Measurements from ENCODE around the gene RASA2. TPM values are rescaled to one million over a fixed set of nuclear protein-coding genes. Genes with fewer than 3 reads are reported as not detected.

The RASA2 gene
- total and polyA plus RNA-seq, 2 of the 4 experiments (the other 2 are of a cell fraction), result 6.1 to 14.0 TPM

DNA sequence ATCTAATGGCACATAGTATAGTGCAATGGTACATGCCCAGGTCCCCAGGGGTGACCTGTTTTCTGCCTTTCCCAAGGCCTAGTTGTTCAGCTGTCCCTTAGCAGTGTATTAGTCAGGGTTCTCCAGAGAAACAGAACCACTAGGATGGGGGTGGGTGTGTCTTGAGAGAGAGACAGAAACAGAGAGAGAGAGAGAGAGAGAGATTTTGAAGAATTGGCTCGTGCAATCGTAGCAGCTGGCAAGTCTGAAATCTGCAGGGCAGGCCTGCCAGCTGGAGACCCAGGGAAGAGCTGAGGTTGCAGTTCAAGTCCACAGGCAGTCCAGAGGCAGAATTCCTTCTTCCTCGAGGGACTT lies 160.7 kb downstream of the RASA2 start:
- no peak overlapping the region for H3K56ac ChIP-seq (ENCODE audit: extremely low read depth, insufficient read depth, low read length)

More for the DNA sequence above, 160.7 kb downstream of the RASA2 start:
- no peak overlapping the region for H4K5ac ChIP-seq (ENCODE audit: low read depth, low read length)
- H3K9ac ChIP-seq (ENCODE audit: low read depth, low read length), result no peak overlapping the region
- H3K4ac ChIP-seq (ENCODE audit: low read depth, low read length), result no peak overlapping the region
- peaks cover 3% of the 10 kb centered on the region for H3K9me1 ChIP-seq (ENCODE audit: insufficient read depth, low read length)
- no peak overlapping the region for H2BK120ac ChIP-seq (ENCODE audit: low read depth, low read length)
- no CpG with 5 or more reads among the region's 3 CpGs for WGBS, 2 experiments (ENCODE audit: extremely low coverage in 2 of 2, insufficient read length in 1 of 2)
- BruUV-seq (replicated peaks), result no TSS peak
- H3K4me3 ChIP-seq (ENCODE audit: insufficient read depth, low read depth, low read length), result no peak overlapping the region
- CTCF ChIA-PET, result no interaction called here
- no peaks in the 10 kb centered on the region for H3K36me3 ChIP-seq (ENCODE audit: control insufficient read depth, insufficient read depth, low read length)
- H3K79me1 ChIP-seq (ENCODE audit: low read depth in 1 of 2, low read length in 2 of 2), result no peaks in the 10 kb centered on the region
- H2BK20ac ChIP-seq (ENCODE audit: low read depth, low read length), result no peak overlapping the region
- intact Hi-C loops (cut with micrococcal nuclease), result loop anchor here (5.0 kb wide), 1 partner anchor 90 kb away; the partner anchor contains the start of gene RNF7
- DNase-seq, result no peak
- POLR2A ChIA-PET (ENCODE audit: unreplicated experiment), result no interaction called here
- TF ChIP-seq, protein P1, sequence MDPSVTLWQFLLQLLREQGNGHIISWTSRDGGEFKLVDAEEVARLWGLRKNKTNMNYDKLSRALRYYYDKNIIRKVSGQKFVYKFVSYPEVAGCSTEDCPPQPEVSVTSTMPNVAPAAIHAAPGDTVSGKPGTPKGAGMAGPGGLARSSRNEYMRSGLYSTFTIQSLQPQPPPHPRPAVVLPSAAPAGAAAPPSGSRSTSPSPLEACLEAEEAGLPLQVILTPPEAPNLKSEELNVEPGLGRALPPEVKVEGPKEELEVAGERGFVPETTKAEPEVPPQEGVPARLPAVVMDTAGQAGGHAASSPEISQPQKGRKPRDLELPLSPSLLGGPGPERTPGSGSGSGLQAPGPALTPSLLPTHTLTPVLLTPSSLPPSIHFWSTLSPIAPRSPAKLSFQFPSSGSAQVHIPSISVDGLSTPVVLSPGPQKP (IDR thresholded peaks at IDR 0.05; ENCODE audit: borderline replicate concordance, low read depth, low read length), result no peak
- no peak for TF ChIP-seq CHD1 (IDR thresholded peaks at IDR 0.05; ENCODE audit: low read depth, low read length)
- TF ChIP-seq RFX5 (IDR thresholded peaks at IDR 0.05; ENCODE audit: low read depth, low read length), result no peak
- no peak for TF ChIP-seq RAD21 (IDR thresholded peaks at IDR 0.05; ENCODE audit: low read length)
- TF ChIP-seq, protein P2, sequence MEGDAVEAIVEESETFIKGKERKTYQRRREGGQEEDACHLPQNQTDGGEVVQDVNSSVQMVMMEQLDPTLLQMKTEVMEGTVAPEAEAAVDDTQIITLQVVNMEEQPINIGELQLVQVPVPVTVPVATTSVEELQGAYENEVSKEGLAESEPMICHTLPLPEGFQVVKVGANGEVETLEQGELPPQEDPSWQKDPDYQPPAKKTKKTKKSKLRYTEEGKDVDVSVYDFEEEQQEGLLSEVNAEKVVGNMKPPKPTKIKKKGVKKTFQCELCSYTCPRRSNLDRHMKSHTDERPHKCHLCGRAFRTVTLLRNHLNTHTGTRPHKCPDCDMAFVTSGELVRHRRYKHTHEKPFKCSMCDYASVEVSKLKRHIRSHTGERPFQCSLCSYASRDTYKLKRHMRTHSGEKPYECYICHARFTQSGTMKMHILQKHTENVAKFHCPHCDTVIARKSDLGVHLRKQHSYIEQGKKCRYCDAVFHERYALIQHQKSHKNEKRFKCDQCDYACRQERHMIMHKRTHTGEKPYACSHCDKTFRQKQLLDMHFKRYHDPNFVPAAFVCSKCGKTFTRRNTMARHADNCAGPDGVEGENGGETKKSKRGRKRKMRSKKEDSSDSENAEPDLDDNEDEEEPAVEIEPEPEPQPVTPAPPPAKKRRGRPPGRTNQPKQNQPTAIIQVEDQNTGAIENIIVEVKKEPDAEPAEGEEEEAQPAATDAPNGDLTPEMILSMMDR (conservative IDR thresholded peaks at IDR 0.05; ENCODE audit: low read depth, low read length), result no peak
- no peak for TF ChIP-seq MAFK (IDR thresholded peaks at IDR 0.05; ENCODE audit: low read depth, low read length)
- TF ChIP-seq CEBPB (IDR thresholded peaks at IDR 0.05; ENCODE audit: low read depth, low read length), result no peak
- no peak for TF ChIP-seq FOS (IDR thresholded peaks at IDR 0.05; ENCODE audit: low read depth, low read length)
- H4K20me1 ChIP-seq (ENCODE audit: insufficient read depth, low read length), result no peaks in the 10 kb centered on the region
- H3K27ac ChIP-seq (ENCODE audit: insufficient read depth, low read length), result no peak overlapping the region
- H3K23ac ChIP-seq (ENCODE audit: low read depth, low read length), result no peak overlapping the region
- H2AK9ac ChIP-seq (replicated peaks; ENCODE audit: low read depth, low read length, poor library complexity), result no peak overlapping the region
- in situ Hi-C loops (cut with MboI; ENCODE audit: low sequenced_read_pairs), result no loop called here
- H3K4me2 ChIP-seq (ENCODE audit: low read depth, low read length), result no peak overlapping the region
- no peaks in the 10 kb centered on the region for H3K9me3 ChIP-seq (ENCODE audit: control insufficient read depth, insufficient read depth, low read length)
- no peaks in the 10 kb centered on the region for H3K4me1 ChIP-seq (ENCODE audit: control insufficient read depth, insufficient read depth, low read length)
- no peak overlapping the region for H4K91ac ChIP-seq (ENCODE audit: insufficient read depth, low read depth, low read length)
- no peaks in the 10 kb centered on the region for H3K27me3 ChIP-seq (ENCODE audit: control insufficient read depth, insufficient read depth, low read length)
- H3K14ac ChIP-seq (replicated peaks; ENCODE audit: low read depth, low read length), result no peak overlapping the region
- no peak overlapping the region for H2BK5ac ChIP-seq (ENCODE audit: low read depth, low read length, poor library complexity, severe bottlenecking)
- dilution Hi-C loops (cut with HindIII; ENCODE audit: low sequenced_read_pairs, unreplicated experiment), result no loop called here
- H2BK15ac ChIP-seq (ENCODE audit: low read depth, low read length), result no peak overlapping the region
- ATAC-seq (ENCODE audit: low read depth), result no peak
- H4K8ac ChIP-seq (ENCODE audit: low read depth in 2 of 2, low read length in 2 of 2), result no peak overlapping the region
- H3K18ac ChIP-seq (ENCODE audit: low read depth, low read length), result no peak overlapping the region
- no peak overlapping the region for H2AK5ac ChIP-seq (ENCODE audit: low read depth, low read length)
- H2AFZ ChIP-seq (replicated peaks; ENCODE audit: low read length, poor library complexity), result no peak overlapping the region
